H1 (cell line): ENCODE measurements around the gene SLC39A13.
A peak's percentile ranks its signal among the peaks of the same experiment; 100 is the strongest.

Source experiments
- CHD1 ChIP-seq: IDR thresholded peaks from 2 replicates; pipeline ENCODE4 v1.6.1; 2012; ENCODE audit warnings: low read depth, low read length, improper control_type of control experiment
- CREB1 ChIP-seq: IDR thresholded peaks from 2 replicates; pipeline ENCODE4 v1.6.1; 2012; ENCODE audit warnings: inconsistent platforms
- EP300 ChIP-seq, 2 experiments: IDR thresholded peaks; 1 replicate in 1 of 2; 2 replicates in 1 of 2; pipeline ENCODE4 v1.6.1; 2011 to 2012; ENCODE audit warnings: low read depth in 2 of 2, low read length in 2 of 2, mild to moderate bottlenecking in 2 of 2, borderline replicate concordance in 1 of 2, inconsistent platforms in 1 of 2, moderate library complexity in 1 of 2
- EZH2 ChIP-seq: fragments of 200-600 bp; sonication (generic); IDR thresholded peaks from 2 replicates; pipeline ENCODE4 v1.7.1; 2012; ENCODE audit warnings: low read depth, mild to moderate bottlenecking, moderate library complexity, low read length, inconsistent platforms; ENCODE audit not compliant: severe bottlenecking
- POLR2A ChIP-seq, 2 experiments: IDR thresholded peaks; 1 replicate in 1 of 2; 2 replicates in 1 of 2; pipeline ENCODE4 v1.6.1; 2011; ENCODE audit warnings: low read depth in 2 of 2, low read length in 2 of 2, mild to moderate bottlenecking in 2 of 2; ENCODE audit errors: control extremely low read depth in 1 of 2
- POLR2AphosphoS5 ChIP-seq: IDR thresholded peaks from 2 replicates; pipeline ENCODE4 v1.6.1; 2011; ENCODE audit warnings: low read depth, low read length
- RNF2 ChIP-seq: fragments of 200-900, 300-1000 bp; sonication (generic); IDR thresholded peaks from 2 replicates; pipeline ENCODE4 v1.7.1; 2016; ENCODE audit warnings: borderline replicate concordance, low read depth, mild to moderate bottlenecking, antibody characterized with exemption, low read length; ENCODE audit not compliant: poor library complexity, severe bottlenecking; ENCODE audit errors: missing control alignments
- SP1 ChIP-seq: IDR thresholded peaks from 2 replicates; pipeline ENCODE4 v1.6.1; 2011; ENCODE audit warnings: low read depth, low read length
- SRF ChIP-seq: IDR thresholded peaks from 2 replicates; pipeline ENCODE4 v1.6.1; 2011; ENCODE audit warnings: mild to moderate bottlenecking, low read depth, low read length, moderate library complexity
- TAF1 ChIP-seq: IDR thresholded peaks from 2 replicates; pipeline ENCODE4 v1.6.1; 2011; ENCODE audit warnings: mild to moderate bottlenecking, low read depth, low read length
- ZNF274 ChIP-seq: IDR thresholded peaks from 2 replicates; pipeline ENCODE4 v1.7.0; 2012; ENCODE audit warnings: low read length, borderline replicate concordance; ENCODE audit errors: extremely low read depth
- TF ChIP-seq, protein P1 (sequence below): IDR thresholded peaks from 2 replicates; pipeline ENCODE4 v1.6.1; 2012; ENCODE audit warnings: inconsistent platforms
- TF ChIP-seq, protein P2 (sequence below), 3 experiments: IDR thresholded peaks; 1 replicate in 2 of 3; 2 replicates in 1 of 3; pipeline versions ENCODE4 v1.5.1 to v1.6.1; 2011; ENCODE audit warnings: low read length in 3 of 3, mild to moderate bottlenecking in 3 of 3, inconsistent platforms in 2 of 3, low read depth in 1 of 3, moderate library complexity in 1 of 3; ENCODE audit not compliant: insufficient read depth in 1 of 3; ENCODE audit errors: control extremely low read depth in 1 of 3

DNA sequence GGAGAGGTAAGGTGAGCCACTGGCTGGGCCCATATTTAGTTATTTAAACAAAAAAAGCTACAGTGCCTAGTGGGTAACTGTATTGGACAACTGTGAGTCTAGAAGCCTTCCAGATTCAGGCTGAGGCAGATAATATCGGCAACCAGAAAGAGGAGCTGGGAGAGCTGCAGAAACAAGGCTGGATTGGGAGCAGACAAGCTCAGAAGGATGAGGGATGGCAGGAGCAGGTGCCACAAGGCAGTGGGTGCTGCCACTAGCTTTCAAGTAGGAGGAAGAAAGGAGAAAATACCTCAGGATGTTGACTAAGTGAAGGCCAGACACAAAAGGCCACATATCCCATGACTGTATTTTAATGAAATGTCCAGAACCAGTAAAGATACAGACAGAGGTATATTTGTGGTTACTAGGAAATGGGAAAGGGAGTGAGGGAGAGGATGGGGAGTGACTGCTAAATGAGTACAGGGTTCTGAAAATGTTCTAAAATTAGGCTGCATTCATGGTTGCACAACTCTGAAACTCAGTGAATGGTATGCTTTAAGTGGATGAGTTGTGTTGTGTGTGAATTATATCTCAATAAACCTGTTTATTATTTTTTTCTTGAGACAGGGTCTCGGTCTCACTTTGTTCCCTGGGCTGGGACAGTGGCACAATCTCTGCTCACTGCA is 52.3 kb downstream of the SLC39A13 start:
- TF ChIP-seq SP1 (no peak), ZNF274 (no peak), POLR2AphosphoS5 (0 out of 2 replicates have a peak, but pooled peaks have one; percentile 3), SRF (no peak), RNF2 (no peak), EP300 (IDR thresholded peaks at IDR 0.05; ENCODE audit: borderline replicate concordance in 1 of 2, low read depth in 2 of 2, low read length in 2 of 2) (no peak), EZH2 (no peak), TAF1 (no peak), CREB1 (no peak), CHD1 (no peak), POLR2A (IDR thresholded peaks at IDR 0.05; ENCODE audit: control extremely low read depth in 1 of 2, low read depth in 2 of 2, low read length in 2 of 2) (no peak)
- TF ChIP-seq, protein P1, sequence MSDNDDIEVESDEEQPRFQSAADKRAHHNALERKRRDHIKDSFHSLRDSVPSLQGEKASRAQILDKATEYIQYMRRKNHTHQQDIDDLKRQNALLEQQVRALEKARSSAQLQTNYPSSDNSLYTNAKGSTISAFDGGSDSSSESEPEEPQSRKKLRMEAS: no peak
- TF ChIP-seq, protein P2, sequence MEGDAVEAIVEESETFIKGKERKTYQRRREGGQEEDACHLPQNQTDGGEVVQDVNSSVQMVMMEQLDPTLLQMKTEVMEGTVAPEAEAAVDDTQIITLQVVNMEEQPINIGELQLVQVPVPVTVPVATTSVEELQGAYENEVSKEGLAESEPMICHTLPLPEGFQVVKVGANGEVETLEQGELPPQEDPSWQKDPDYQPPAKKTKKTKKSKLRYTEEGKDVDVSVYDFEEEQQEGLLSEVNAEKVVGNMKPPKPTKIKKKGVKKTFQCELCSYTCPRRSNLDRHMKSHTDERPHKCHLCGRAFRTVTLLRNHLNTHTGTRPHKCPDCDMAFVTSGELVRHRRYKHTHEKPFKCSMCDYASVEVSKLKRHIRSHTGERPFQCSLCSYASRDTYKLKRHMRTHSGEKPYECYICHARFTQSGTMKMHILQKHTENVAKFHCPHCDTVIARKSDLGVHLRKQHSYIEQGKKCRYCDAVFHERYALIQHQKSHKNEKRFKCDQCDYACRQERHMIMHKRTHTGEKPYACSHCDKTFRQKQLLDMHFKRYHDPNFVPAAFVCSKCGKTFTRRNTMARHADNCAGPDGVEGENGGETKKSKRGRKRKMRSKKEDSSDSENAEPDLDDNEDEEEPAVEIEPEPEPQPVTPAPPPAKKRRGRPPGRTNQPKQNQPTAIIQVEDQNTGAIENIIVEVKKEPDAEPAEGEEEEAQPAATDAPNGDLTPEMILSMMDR (IDR thresholded peaks at IDR 0.05; ENCODE audit: control extremely low read depth in 1 of 3, insufficient read depth in 1 of 3, low read depth in 1 of 3, low read length in 3 of 3): no peak
